GM19193 (cell line): Measurements from ENCODE around the gene TRIM40.

Experiments
- POLR2A ChIP-seq: IDR thresholded peaks from 4 replicates; pipeline ENCODE4 v1.6.1; 2011; ENCODE audit not compliant: insufficient read depth, insufficient read length; ENCODE audit errors: extremely low read depth

The TRIM40 gene

GRCh38 chr6:30164714-30165113, 28.8 kb downstream of the TRIM40 start:
- TF ChIP-seq POLR2A, result no peak

DNA sequence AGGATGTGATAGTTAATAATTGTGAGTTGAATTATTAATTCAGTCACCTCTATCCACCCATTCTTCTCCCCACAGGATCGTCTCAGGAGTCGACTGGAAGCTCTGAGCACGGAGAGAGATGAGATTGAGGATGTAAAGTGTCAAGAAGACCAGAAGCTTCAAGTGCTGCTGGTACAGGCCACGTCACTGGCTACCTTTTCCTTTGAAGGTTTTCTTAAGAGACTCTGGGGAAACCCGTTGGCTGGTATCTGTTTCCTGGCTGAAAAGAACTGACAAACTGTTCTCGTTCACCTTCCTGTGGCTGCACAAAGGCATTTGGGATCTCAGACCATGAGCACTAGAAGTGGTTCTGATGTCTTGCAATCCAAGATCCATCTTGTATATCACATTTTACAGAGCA, 31.2 kb downstream of the TRIM40 start:
- TF ChIP-seq POLR2A, result no peak

DNA sequence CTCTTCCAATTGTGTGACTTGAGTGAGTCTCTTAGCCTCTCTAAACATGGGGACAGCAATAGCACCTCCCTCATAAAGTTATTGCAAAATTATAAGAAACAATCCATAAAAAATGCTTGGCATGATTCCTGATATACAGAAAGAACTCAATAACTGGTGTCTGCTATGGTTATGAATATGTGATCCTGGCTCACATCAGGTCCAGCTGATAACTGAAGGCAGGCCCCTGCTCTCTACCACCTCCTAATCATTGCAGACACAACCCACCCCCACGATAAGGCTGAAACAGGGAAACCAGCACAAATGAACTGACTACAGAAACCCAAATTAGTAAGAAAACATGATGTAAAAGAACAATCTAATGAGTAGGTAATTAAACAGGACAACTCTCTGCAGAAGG, 32.8 kb downstream of the TRIM40 start:
- no peak for TF ChIP-seq POLR2A

DNA sequence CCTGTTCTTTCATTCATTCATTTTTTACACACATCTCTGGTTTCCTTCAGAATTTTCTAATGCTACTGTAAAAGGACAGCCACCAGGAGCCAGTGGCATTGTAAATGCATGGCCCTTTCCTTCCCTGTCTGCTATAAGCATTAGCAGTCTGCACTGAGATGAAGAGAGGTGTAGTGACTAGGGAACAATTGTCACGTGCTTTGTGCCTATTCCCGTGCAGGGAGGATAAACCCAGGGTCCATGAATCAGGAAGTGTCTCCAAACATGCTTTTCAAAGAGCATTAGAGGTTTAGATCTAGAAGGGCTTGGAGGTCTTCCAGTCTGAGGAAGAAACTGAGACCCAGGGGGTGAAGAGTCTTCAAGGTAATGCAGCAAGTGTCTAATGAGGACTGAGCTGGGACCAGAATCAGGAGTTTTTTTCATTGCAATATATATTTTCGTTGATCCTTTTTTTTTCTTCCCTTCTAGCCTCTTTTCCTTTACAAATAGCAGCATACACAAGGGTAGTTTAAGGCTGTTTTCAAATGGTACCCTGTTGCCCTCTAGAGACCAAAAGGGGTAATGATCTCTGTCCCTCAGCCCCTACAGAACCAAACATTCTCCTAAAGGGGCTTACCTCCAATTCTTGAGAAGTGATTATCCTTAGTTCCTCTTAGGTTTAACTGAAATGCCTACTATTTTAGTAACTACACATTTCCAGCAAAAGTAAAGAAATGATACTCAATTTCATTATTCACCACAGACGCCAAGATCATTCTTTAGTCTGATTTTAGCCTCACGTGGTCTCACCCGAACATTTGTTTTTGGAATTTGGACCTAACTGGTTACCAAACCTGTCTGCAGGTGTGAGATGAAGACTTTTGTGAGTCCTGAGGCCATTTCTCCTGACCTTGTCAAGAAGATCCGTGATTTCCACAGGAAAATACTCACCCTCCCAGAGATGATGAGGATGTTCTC, 34.0 kb downstream of the TRIM40 start:
- no peak for TF ChIP-seq POLR2A

DNA sequence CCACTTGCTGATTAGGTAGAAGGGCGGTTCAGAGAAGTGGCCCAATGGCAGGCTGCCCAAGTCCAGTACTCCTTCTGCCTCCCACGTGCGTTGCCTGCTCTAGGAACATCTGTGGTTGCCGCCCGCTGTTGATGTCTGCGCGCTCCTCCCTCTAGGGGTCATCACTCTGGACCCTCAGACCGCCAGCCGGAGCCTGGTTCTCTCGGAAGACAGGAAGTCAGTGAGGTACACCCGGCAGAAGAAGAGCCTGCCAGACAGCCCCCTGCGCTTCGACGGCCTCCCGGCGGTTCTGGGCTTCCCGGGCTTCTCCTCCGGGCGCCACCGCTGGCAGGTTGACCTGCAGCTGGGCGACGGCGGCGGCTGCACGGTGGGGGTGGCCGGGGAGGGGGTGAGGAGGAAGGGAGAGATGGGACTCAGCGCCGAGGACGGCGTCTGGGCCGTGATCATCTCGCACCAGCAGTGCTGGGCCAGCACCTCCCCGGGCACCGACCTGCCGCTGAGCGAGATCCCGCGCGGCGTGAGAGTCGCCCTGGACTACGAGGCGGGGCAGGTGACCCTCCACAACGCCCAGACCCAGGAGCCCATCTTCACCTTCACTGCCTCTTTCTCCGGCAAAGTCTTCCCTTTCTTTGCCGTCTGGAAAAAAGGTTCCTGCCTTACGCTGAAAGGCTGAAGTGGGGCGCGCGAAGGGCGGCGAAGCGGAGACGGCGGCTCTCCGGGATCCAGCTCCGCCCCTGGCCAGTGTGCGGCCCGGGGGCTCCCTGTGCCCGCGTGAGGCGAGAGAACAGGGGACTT, 35.9 kb downstream of the TRIM40 start:
- TF ChIP-seq POLR2A, result no peak

GRCh38 chr6:30172681-30173080, 36.7 kb downstream of the TRIM40 start:
- no peak for TF ChIP-seq POLR2A

- TF ChIP-seq POLR2A, result no peak
These were observed 39.8 kb downstream of the TRIM40 start for GRCh38 chr6:30175765-30176164.

DNA sequence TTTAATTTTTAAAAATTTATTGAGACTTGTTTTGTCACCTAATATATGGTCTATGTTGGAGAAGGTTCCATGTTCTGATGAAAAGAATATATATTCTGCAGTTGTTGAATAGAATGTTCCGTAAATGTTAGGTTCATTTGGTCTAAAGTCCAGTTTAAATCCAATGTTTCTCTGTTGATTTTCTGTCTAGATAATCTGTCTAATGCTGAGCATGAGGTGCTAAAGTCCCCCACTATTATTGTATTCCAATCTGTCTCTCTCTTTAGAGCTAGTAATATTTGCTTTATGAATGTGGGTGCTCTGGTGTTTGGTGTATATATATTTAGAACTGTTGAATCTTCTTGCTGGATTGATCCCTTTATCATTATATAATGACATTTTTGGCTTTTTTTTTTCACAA, 42.9 kb downstream of the TRIM40 start:
- TF ChIP-seq POLR2A, result no peak

- TF ChIP-seq POLR2A, result no peak
These were observed 44.2 kb downstream of the TRIM40 start for GRCh38 chr6:30180145-30180544.

DNA sequence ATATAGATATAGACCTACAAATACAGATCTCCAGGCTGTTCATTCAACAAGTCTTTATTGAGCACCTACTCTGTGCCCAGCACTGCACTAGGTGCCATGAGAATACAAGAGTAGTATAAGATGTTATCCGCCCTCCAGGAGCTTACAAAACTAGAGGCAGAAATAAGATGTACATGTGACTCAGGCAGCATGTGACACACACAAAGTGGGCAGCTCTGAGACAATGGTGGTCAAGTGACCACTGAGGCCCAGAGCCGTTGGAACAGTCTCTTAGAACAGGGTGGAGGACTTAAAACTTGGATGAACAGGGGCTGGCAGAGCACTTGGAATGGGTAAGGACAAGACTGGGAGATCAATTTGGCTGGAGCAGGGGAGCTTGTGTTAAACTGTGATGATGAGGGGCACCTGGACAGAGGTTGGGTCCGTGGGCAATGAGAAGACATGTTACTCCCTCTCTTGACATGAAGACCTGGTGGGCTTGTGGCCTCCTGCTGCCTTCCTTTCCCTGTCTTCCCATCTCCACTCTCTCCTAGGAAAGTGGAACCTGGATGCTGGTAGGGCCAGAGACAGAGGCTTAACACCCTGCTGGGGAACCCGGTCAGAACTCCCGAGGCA, 48.6 kb downstream of the TRIM40 start:
- TF ChIP-seq POLR2A, result peak; percentile 22

- no peak for TF ChIP-seq POLR2A
These were observed 50.0 kb downstream of the TRIM40 start for GRCh38 chr6:30185846-30186484.

GRCh38 chr6:30188541-30188940, 52.6 kb downstream of the TRIM40 start:
- TF ChIP-seq POLR2A, result no peak

- TF ChIP-seq POLR2A, result no peak
These were observed 56.1 kb downstream of the TRIM40 start for GRCh38 chr6:30192076-30192475.

GRCh38 chr6:30194797-30195690, 59.1 kb downstream of the TRIM40 start:
- no peak for TF ChIP-seq POLR2A
